GM10266 (cell line): ENCODE results near the gene ANKRD36C.
"Not testable (repeated sequence)": the region's sequence is repeated elsewhere in the genome, so short reads cannot be mapped to it uniquely, and the experiment has no call there.

Source experiments
- DNase-seq: peaks from one replicate; pipeline ENCODE4 v3.0.0; 2012; ENCODE audit errors: extremely low spot score
- TF ChIP-seq, protein P1 (sequence below): IDR thresholded peaks from 2 replicates; pipeline ENCODE4 v1.5.1; 2012; ENCODE audit warnings: mild to moderate bottlenecking, low read depth; ENCODE audit not compliant: control insufficient read depth, insufficient read depth; ENCODE audit errors: missing control alignments

The ANKRD36C gene

DNA sequence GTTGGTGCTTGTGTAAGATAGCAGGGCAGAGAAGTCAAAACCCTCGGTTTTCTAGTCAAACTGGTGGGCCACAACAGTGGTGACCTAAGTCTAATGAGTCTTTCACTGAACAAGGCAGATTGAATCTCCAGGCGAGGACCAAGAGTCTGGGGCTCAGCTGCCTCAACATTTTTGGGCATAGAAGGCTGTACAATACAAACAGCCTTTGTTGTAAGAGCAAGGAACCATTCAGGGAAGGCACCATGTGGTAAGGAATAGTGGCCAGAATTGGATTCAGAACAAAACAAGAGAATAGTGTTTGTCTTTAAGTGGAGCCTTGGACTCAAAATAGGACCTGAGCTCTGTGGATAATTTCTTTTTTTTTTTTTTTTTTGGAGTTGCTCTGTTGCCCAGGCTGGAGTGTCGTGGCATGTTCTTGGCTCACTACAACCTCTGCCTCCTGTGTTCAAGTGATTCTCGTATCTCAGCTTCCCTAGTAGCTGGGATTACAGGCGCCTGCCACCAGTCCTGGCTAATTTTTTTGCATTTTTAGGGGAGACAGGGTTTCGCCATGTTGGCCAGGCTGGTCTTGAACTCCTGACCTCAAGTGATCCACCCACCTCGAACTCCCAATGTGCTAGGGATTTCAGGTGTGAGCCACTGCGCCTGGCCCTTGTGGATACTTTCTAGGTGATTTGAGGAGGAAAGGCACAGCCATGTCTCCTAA, 20.6 kb upstream of the ANKRD36C start:
- not testable (repeated sequence) for DNase-seq

DNA sequence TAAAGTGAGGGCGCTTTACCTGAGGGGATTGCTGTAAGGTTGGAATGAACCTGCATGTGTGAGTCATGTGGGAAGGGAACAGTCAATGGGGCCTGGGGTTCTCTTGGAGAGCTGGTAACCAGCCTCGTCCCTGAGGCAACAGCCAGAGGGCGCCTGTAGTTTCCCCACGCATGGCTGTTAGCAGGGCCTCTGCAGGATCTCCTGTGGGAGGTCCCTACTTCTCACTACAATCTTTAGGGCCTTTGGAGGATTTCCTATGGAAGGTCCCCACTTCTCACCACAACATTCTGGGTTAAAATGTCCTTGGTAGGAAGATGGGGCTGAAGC, 19.5 kb upstream of the ANKRD36C start:
- DNase-seq: not testable (repeated sequence)
- TF ChIP-seq, protein P1, sequence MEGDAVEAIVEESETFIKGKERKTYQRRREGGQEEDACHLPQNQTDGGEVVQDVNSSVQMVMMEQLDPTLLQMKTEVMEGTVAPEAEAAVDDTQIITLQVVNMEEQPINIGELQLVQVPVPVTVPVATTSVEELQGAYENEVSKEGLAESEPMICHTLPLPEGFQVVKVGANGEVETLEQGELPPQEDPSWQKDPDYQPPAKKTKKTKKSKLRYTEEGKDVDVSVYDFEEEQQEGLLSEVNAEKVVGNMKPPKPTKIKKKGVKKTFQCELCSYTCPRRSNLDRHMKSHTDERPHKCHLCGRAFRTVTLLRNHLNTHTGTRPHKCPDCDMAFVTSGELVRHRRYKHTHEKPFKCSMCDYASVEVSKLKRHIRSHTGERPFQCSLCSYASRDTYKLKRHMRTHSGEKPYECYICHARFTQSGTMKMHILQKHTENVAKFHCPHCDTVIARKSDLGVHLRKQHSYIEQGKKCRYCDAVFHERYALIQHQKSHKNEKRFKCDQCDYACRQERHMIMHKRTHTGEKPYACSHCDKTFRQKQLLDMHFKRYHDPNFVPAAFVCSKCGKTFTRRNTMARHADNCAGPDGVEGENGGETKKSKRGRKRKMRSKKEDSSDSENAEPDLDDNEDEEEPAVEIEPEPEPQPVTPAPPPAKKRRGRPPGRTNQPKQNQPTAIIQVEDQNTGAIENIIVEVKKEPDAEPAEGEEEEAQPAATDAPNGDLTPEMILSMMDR: peak; percentile 56

DNA sequence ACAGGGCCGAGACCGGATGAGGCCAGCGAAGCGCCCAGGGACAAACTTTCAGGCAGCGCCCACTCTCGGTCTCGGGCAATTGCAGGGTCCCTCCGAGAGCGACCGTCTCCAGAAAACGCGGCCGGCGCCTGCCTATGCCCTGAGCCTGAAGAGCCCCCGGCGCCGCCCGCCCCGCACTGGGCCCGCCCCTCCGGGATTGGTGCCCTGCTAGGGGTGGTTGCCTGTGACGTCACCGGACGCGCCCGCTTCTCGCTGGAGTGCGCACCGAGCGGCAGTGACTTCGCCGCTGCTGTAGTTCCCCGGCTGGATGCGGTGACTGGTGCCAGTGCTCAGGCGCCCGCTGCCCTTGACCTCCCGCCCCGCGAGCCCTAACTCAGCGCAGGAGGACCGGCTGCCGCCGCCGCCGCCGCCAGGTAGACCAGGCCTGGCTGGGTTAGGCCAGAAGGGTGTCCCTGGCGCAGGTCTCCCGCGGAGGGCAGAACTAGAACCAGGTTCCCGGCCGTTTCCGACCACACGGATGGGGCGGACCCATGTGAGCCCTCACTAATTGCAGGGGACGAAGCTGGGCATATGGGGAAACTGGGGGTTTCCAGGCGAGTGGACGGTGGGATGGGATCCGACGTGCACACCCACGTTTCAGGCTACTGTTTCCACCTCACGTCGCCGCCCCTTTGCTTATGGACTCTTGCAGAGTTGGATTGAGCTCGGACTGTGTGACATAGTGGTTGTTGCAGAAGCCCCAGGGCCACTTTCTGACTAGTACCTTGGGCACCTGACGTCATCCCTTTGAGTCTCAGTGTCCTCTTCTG, 18.9 kb upstream of the ANKRD36C start:
- peak; percentile 73 for DNase-seq

DNA sequence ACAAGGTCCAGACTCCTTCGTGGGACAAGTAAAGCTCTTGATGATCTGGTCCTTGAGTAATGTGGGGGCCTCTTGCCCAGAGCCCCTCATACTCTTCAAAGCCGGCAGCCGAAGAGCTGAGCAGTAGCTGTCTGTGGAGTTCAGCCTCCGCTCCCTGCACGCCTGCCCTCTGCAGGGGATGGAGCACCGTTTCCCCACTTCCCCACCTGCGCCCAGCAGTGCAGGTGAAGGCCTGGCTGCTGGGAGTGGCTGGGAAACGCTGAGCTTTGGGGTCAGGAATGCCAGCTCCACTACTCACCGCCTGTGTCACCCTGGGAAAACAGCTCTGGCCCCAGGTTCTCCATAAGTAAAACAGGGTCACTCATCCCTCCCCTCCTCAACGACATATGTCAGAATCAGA, 18.2 kb upstream of the ANKRD36C start:
- not testable (repeated sequence) for DNase-seq

DNA sequence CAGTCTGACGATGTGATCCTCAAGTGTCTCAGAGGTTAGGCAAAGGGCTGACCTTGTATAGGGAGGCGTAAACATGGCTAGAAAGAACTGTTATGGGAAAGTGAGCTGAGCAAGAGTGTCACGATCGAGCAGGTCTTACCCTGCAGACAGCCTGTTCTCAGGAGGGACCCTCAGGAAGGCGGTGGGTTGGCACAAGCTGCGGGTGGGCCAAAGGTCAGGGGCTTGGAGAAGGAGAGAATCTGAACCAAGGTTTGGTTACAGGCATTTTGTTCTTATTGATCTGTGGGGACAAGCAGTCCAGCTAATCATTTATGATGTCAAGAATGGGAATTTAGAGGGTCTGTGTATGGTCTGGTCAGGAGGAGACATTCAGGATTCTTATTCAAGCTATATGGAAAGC, 16.4 kb upstream of the ANKRD36C start:
- not testable (repeated sequence) for DNase-seq

DNA sequence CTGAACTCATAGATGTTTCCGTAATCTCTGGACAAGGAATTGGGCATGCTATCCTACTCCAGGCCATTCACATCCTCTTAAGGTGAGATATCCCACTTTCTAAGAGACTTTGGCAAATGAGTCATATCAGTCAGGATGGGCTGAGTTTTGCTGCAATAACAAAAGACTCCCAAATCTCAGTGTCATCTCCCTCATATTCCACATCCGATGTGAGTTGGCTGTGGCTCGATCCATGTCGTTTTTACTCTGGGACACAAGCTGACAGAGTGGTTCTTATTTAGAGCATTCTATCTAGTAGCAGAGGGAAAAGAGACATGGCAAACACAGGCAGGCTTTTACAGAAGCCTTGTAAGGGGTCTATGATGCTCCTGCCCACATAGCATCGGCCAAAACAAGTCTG, 14.6 kb upstream of the ANKRD36C start:
- DNase-seq: not testable (repeated sequence)

DNA sequence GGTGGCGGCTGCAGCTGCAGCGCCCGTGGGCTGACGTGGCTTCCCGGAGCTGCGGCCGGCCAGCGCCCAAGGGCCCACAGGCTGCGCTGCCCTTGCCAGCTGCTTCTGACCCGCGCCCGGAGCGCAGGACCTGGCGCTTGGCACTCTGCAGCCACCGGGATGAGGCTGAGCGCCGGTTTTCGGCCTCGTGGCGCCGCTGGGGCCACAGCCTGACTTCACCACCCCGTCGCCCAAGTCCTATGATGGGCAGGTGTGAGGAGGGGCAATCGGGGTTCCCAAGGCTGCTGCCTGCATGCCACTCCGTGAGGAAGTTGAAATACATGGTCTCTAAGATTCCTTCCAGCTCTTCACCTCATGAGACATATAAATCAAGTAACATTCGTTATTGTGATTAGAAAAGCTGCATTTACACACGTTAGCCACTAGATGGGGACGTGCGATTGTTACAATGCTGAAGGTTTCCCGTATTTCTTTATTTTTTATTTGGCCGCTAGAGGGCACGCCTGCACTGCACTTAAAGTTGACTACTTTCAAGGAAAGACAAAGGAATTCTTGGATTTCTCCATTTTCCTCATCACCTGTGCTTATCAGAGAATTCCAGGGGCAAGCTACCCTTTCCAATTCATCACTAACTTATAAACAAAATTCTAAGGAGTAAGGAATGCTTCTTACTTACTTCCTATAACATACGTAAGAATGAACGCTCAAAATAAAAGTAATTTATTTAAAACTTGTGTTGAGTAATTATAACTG, 1.1 kb upstream of the ANKRD36C start:
- DNase-seq: peak; percentile 26
- TF ChIP-seq, protein P1: peak; percentile 69

DNA sequence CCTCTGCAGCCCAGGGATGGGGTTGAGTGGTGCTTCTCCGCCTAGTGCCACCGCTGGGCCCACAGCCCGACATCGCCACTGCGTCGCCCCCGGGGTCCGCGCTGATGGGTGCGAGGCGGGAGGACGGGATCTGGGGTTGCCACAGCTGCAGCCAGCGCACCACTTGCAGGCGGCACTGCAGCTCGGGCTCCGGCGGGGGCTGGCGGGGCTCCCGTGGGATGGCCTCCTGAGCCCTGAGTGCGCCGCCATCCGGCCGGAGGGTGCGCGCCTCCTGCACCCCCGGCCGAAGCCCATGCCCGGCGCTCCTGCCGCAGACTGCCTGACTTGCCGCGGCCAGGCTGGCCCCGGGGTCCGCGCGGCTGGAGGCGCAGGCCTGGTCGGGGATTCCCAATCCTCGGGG, 478 bp upstream of the ANKRD36C start:
- DNase-seq: not testable (repeated sequence)

DNA sequence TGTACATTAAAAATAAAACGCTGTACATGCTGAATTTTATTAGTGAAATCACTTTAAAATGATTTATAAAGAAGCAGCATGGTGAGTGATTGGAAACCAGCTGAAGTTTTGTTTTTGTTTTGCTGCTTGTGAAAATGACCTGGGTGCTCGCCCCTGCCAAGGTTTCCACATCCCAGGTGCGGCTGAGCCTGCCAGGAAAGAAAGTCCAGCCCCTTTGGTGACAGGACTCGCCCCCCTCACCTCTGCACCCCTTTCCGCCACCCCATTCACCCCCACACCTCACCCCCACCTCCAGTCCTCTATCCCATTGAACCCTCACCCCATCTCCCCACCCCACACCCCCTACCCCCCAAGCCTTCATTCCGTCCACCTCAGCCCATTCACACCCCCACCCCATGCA, 740 bp downstream of the ANKRD36C start:
- not testable (repeated sequence) for DNase-seq

DNA sequence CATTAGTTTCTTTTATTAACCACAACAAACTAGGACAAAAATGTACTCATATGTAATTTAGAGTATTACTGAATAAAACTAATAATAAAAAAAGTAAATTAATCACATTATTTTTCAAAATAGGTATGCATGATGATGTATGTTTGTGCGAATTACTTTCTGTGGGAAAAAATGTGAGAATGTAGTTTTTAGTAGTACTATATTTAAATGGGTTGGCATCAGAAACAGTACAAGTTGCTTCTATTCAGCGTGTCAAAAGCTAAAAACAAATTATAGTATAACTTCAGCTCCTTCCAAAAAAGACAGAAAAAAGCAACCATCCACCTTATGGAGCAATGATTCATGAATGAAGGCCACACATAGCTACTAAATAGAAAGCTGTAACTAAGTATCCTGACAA, 40.0 kb downstream of the ANKRD36C start:
- DNase-seq: not testable (repeated sequence)

DNA sequence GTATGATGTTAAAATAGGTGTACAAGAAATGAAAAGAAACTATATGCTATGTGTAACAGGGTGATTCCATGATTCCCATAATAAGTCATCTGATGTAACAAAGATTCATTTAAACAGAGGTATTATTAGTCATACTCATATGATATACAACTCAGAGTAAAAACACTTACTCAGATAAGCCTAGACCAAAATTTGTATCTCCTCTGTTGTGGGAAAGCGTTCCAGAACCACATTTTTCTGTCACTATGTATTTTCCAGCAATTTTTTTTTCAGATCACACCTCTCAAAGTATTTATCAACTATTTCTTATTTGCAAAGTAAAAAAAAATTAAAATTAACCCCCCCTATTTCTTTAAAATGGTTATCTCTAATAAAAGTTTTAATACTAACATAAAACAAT, 43.6 kb downstream of the ANKRD36C start:
- DNase-seq: not testable (repeated sequence)

DNA sequence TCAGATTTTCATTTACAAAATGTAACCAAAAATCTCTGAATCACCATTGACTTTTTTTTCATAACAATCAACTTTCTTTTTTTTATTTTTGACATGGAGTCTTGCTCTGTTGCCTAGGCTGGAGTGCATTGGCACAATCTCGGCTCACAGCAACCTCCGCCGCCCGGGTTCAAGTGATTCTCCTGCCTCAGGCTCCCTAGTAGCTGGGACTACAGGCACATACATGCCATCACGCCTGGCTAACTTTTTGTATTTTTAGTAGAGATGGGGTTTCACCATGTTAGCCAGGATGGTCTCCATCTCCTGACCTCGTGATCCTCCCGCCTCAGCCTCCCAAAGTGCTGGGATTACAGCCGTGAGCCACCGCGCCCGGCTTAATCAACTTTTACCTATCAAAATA, 51.7 kb downstream of the ANKRD36C start:
- not testable (repeated sequence) for DNase-seq

DNA sequence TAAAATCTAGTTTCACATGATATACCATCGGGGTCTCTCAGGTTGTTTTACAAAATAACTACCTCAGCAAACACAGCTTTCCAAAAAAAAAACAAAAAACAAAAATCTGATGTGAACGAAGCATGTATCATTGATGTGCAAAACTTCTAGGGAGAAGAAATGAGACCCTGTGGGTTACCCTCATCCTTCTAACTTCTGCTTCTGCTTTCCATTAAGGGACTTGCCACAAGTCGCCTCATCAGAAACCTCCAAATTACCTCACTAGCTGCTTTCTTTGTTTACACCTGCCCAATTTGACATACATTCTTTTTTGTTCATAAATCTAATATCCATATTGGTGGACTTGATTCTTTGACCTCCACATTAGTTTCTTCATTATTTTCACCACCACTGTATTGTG, 60.9 kb downstream of the ANKRD36C start:
- DNase-seq: not testable (repeated sequence)

DNA sequence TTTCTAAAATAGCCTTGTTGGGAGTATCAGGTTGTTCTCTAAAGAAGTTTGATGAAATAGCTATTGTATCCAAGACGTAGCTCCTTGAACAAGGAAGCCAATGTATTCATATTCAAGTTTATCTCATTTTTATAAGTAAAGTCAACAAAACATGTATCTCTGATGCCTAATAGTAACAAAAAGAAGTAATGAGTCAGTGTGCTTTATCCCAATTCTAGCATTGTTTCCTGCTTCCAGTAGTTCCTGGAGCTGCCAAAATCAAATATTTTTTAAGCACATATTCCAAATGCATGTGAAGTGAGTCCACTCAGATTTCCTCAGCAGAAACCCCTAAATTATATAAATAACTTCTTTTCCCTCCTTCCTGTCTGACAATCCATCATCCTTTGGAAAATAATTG, 74.6 kb downstream of the ANKRD36C start:
- not testable (repeated sequence) for DNase-seq

DNA sequence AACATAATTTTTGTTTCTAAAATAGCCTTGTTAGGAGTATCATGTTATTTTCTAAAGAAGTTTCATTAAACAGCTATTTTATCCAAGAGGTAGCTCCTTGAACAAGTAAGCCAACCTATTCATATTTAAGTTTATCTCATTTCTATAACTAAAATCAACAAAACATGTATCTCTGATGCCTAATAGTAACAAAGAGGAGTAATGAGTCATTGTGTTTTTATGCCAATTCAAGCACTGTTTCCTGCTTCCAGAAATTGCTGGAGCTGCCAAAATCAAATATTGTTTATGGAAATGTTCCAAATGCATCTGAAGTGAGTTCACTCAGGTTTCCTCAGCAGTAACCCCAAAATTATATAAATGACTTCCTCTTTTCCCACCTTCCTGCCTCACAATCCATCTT, 76.5 kb downstream of the ANKRD36C start:
- not testable (repeated sequence) for DNase-seq

DNA sequence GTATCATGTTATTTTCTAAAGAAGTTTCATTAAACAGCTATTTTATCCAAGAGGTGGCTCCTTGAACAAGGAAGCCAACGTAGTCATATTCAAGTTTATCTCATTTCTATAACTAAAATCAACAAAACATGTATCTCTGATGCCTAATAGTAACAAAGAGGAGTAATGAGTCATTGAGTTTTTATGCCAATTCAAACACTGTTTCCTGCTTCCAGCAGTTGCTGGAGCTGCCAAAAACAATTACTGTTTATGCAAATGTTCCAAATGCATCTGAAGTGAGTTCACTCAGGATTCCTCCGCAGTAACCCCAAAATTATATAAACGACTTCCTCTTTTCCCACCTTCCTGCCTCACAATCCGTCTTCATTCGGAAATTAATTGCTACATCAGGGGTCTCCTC, 80.2 kb downstream of the ANKRD36C start:
- not testable (repeated sequence) for DNase-seq

DNA sequence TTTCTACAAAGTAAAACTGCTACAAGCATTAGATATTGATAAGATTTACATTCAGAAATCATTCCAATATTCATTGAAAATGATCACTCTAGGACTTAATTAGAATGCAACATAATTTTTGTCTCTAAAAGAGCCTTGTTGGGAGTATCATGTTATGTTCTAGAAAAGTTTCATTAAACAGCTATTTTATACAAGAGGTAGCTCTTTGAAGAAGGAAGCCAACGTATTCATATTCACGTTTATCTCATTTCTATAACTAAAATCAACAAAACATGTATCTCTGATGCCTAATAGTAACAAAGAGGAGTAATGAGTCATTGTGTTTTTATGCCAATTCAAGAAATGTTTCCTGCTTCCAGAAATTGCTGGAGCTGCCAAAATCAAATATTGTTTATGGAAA, 97.2 kb downstream of the ANKRD36C start:
- DNase-seq: not testable (repeated sequence)

DNA sequence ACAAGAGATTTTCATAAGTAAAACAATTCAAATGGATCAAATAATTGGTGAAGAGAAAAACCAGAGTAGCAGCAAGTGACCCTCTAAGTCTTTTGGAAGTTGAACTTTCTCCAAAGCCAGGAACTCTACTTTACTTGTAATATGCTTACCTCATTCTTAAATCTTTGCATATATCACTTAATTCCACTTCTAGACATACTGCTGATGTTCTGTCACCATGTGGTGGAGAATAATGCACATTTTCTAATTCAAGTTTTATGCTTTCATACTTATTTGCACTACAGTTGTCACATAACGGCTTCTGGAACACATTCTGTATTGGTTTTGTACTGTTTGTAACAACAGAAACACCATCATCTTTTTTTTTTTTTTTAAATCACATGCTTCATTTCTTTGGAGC, 123.7 kb downstream of the ANKRD36C start:
- DNase-seq: not testable (repeated sequence)
